NCI-H2171 treated with DMSO at 0.1 percent for 48 hours (cell line): ENCODE measurements around the gene RNF17.

ENCODE experiments used
- DNase-seq: peaks from one replicate; lab custom pipeline; 2025; lab: John Stamatoyannopoulos, UW

Gene RNF17

GRCh38 chr13:24861617-24862362, 97.8 kb downstream of the RNF17 start:
- DNase-seq = no peak

- DNase-seq = no peak
Observed at GRCh38 chr13:24863748-24864540, 100.0 kb downstream of the RNF17 start.

- DNase-seq = no peak
Observed at GRCh38 chr13:24864579-24864978, 100.6 kb downstream of the RNF17 start.

- no peak for DNase-seq
Observed at GRCh38 chr13:24865163-24865953, 101.4 kb downstream of the RNF17 start.

GRCh38 chr13:24866488-24866887, 102.5 kb downstream of the RNF17 start:
- DNase-seq = no peak

GRCh38 chr13:24868874-24869273, 104.9 kb downstream of the RNF17 start:
- no peak for DNase-seq

- DNase-seq = no peak
Observed at GRCh38 chr13:24870380-24870760, 106.4 kb downstream of the RNF17 start.

- no peak for DNase-seq
Observed at GRCh38 chr13:24875566-24875965, 111.6 kb downstream of the RNF17 start.

GRCh38 chr13:24877531-24877930, 113.6 kb downstream of the RNF17 start:
- DNase-seq = no peak

- DNase-seq = no peak
Observed at GRCh38 chr13:24878340-24878739, 114.4 kb downstream of the RNF17 start.

- DNase-seq = no peak
Observed at GRCh38 chr13:24882665-24883064, 118.7 kb downstream of the RNF17 start.

GRCh38 chr13:24887759-24888158, 123.8 kb downstream of the RNF17 start:
- DNase-seq = no peak

GRCh38 chr13:24888291-24888931, 124.4 kb downstream of the RNF17 start:
- DNase-seq = no peak

GRCh38 chr13:24890256-24890655, 126.3 kb downstream of the RNF17 start:
- no peak for DNase-seq

GRCh38 chr13:24891476-24892108, 127.6 kb downstream of the RNF17 start:
- DNase-seq = no peak

GRCh38 chr13:24892829-24893228, 128.9 kb downstream of the RNF17 start:
- DNase-seq = no peak

- DNase-seq = no peak
Observed at GRCh38 chr13:24893863-24894262, 129.9 kb downstream of the RNF17 start.

GRCh38 chr13:24894277-24894971, 130.5 kb downstream of the RNF17 start:
- DNase-seq = no peak

GRCh38 chr13:24894972-24895300, 131.0 kb downstream of the RNF17 start:
- DNase-seq = no peak

- no peak for DNase-seq
Observed at GRCh38 chr13:24896061-24896460, 132.1 kb downstream of the RNF17 start.

- DNase-seq = no peak
Observed at GRCh38 chr13:24897293-24897692, 133.3 kb downstream of the RNF17 start.
